ENCODE data around the gene ADH7. TPM values are rescaled to one million over a fixed set of nuclear protein-coding genes. Genes with fewer than 3 reads are reported as not detected.
A peak's percentile ranks its signal among the peaks of the same experiment; 100 is the strongest.
"Not testable (repeated sequence)": the region's sequence is repeated elsewhere in the genome, so short reads cannot be mapped to it uniquely, and the experiment has no call there.

ADH7 gene
- total and polyA plus RNA-seq, 9 donors: 0.38 TPM; not detected in 8

DNA sequence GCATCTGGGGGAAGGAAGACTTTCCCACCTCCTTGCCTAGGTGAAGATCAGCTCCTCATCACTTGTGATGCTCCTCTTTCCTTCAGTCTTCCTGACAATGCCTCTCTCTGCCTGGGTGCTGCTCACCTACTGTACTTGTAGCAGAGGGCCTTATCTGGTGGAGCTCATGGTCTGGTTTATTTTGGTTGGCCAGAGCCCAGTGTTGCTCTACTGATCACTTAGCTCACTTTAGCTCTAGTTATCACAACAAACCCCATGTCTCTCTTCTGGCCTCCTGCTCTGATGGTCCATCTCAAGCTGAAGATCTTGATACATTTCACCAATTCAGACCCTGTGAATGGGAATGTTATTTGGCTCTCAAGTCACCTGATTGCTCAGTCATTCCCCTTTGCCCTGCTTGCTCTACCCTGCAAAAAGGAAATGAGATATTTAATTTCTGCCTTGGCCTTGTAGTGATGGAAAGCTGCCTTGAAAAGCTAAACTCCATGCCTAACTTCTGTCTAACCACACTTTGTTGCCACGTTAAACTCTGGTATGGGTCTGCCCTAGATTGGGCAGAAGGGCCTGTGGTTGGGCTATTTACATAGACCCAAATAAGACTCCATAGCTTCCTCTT, 52.3 kb downstream of the ADH7 start:
- WGBS (ENCODE audit: insufficient coverage): 86% methylated on average over 1 of the region's 1 CpG
- Histone ChIP-seq H3K4me1 (ENCODE audit: control insufficient read depth, insufficient read depth, low read length) (peaks cover 9% of the 10 kb centered on the region), H3K36me3 (ENCODE audit: control insufficient read depth, insufficient read depth, low read length) (no peaks in the 10 kb centered on the region), H3K4me3 (ENCODE audit: low read length) (no peak overlapping the region), H3K9me3 (replicated peaks; ENCODE audit: control insufficient read depth, low read depth, low read length) (no peaks in the 10 kb centered on the region), H3K27me3 (ENCODE audit: control insufficient read depth, insufficient read depth, low read length) (no peaks in the 10 kb centered on the region), H3K27ac (ENCODE audit: low read length) (peak overlapping the region; percentile 77)
- no peak for DNase-seq

GRCh38 chr4:99381588-99382175, 53.5 kb downstream of the ADH7 start:
- no peak for DNase-seq
- Histone ChIP-seq H3K4me3 (ENCODE audit: low read length) (no peak overlapping the region), H3K4me1 (ENCODE audit: control insufficient read depth, insufficient read depth, low read length) (peaks cover 9% of the 10 kb centered on the region), H3K27ac (ENCODE audit: low read length) (no peak overlapping the region), H3K9me3 (replicated peaks; ENCODE audit: control insufficient read depth, low read depth, low read length) (no peaks in the 10 kb centered on the region), H3K27me3 (ENCODE audit: control insufficient read depth, insufficient read depth, low read length) (no peaks in the 10 kb centered on the region), H3K36me3 (ENCODE audit: control insufficient read depth, insufficient read depth, low read length) (no peaks in the 10 kb centered on the region)
- WGBS (ENCODE audit: insufficient coverage): no CpG with 5 or more reads among the region's 1 CpG

GRCh38 chr4:99379571-99379970, 55.6 kb downstream of the ADH7 start:
- peak; percentile 51 for DNase-seq
- Histone ChIP-seq H3K36me3 (ENCODE audit: control insufficient read depth, insufficient read depth, low read length) (no peaks in the 10 kb centered on the region), H3K27me3 (ENCODE audit: control insufficient read depth, insufficient read depth, low read length) (no peaks in the 10 kb centered on the region), H3K9me3 (replicated peaks; ENCODE audit: control insufficient read depth, low read depth, low read length) (peaks cover 3% of the 10 kb centered on the region), H3K4me1 (ENCODE audit: control insufficient read depth, insufficient read depth, low read length) (peaks cover 9% of the 10 kb centered on the region), H3K27ac (ENCODE audit: low read length) (no peak overlapping the region), H3K4me3 (ENCODE audit: low read length) (no peak overlapping the region)

GRCh38 chr4:99378876-99379275, 56.3 kb downstream of the ADH7 start:
- WGBS (ENCODE audit: insufficient coverage): 100% methylated on average over 1 of the region's 3 CpGs
- Histone ChIP-seq H3K9me3 (replicated peaks; ENCODE audit: control insufficient read depth, low read depth, low read length) (peaks cover 3% of the 10 kb centered on the region), H3K4me3 (ENCODE audit: low read length) (no peak overlapping the region), H3K27ac (ENCODE audit: low read length) (no peak overlapping the region), H3K36me3 (ENCODE audit: control insufficient read depth, insufficient read depth, low read length) (no peaks in the 10 kb centered on the region), H3K4me1 (ENCODE audit: control insufficient read depth, insufficient read depth, low read length) (peaks cover 9% of the 10 kb centered on the region), H3K27me3 (ENCODE audit: control insufficient read depth, insufficient read depth, low read length) (no peaks in the 10 kb centered on the region)
- no peak for DNase-seq

- peak; percentile 71 for DNase-seq
- not testable (repeated sequence) for H3K4me3 ChIP-seq (ENCODE audit: low read length); H3K27me3 ChIP-seq (ENCODE audit: control insufficient read depth, insufficient read depth, low read length); H3K4me1 ChIP-seq (ENCODE audit: control insufficient read depth, insufficient read depth, low read length); H3K9me3 ChIP-seq (replicated peaks; ENCODE audit: control insufficient read depth, low read depth, low read length); H3K27ac ChIP-seq (ENCODE audit: low read length); H3K36me3 ChIP-seq (ENCODE audit: control insufficient read depth, insufficient read depth, low read length)
- WGBS (ENCODE audit: insufficient coverage): no CpG with 5 or more reads among the region's 6 CpGs
Measured at GRCh38 chr4:99377341-99377740, 57.8 kb downstream of the ADH7 start.

DNA sequence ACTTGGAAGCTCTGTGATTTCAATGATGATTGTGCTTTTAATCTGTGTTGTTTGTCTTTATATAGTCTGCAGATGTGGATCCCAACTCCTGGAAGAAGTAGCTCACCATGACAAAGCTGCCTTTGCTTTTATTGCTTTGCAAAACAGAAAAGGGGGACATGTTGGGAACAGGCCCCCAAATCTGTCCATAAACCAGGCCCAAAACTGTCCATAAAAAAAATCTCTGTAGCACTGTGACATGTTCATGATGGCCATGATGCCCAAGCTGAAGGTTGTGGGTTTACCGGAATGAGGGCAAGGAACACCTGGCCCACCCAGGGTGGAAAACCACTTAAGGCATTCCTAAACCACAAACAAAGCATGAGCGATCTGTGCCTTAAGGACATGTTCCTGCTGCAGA, 62.7 kb downstream of the ADH7 start:
- not testable (repeated sequence) for H3K36me3 ChIP-seq (ENCODE audit: control insufficient read depth, insufficient read depth, low read length); DNase-seq; H3K27me3 ChIP-seq (ENCODE audit: control insufficient read depth, insufficient read depth, low read length); H3K27ac ChIP-seq (ENCODE audit: low read length); H3K4me1 ChIP-seq (ENCODE audit: control insufficient read depth, insufficient read depth, low read length); H3K4me3 ChIP-seq (ENCODE audit: low read length)
- peaks cover 12% of the 10 kb centered on the region for H3K9me3 ChIP-seq (replicated peaks; ENCODE audit: control insufficient read depth, low read depth, low read length)
- 100% methylated on average over 1 of the region's 2 CpGs for WGBS (ENCODE audit: insufficient coverage)

GRCh38 chr4:99367817-99368216, 67.3 kb downstream of the ADH7 start:
- H3K9me3 ChIP-seq (replicated peaks; ENCODE audit: control insufficient read depth, low read depth, low read length); H3K27ac ChIP-seq (ENCODE audit: low read length); DNase-seq; H3K4me3 ChIP-seq (ENCODE audit: low read length); H3K4me1 ChIP-seq (ENCODE audit: control insufficient read depth, insufficient read depth, low read length); H3K27me3 ChIP-seq (ENCODE audit: control insufficient read depth, insufficient read depth, low read length); H3K36me3 ChIP-seq (ENCODE audit: control insufficient read depth, insufficient read depth, low read length): not testable (repeated sequence)
- WGBS (ENCODE audit: insufficient coverage): no CpG with 5 or more reads among the region's 2 CpGs

DNA sequence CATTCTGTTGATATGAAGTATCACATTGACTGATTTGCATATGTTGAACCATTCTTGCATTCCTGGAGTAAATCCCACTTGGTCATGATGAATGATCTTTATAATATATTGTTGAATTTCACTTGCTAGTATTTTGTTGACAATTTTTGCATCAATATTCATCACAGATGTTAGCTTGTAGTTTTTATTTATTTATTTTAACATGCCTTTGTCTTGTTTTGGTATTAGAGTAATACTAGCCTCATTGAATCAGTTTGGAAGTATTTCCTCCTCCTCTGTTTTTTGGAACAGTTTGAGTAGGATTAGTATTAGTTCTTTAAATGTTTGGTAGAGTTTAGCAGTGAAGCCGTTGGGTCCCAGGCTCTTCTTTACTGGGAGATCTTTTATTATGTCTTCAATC, 68.7 kb downstream of the ADH7 start:
- H3K4me1 ChIP-seq (ENCODE audit: control insufficient read depth, insufficient read depth, low read length): no peaks in the 10 kb centered on the region
- no peaks in the 10 kb centered on the region for H3K27me3 ChIP-seq (ENCODE audit: control insufficient read depth, insufficient read depth, low read length)
- H3K4me3 ChIP-seq (ENCODE audit: low read length): no peak overlapping the region
- no peak overlapping the region for H3K27ac ChIP-seq (ENCODE audit: low read length)
- H3K36me3 ChIP-seq (ENCODE audit: control insufficient read depth, insufficient read depth, low read length): no peaks in the 10 kb centered on the region
- no CpG with 5 or more reads among the region's 1 CpG for whole genome bisulfite sequencing (ENCODE audit: insufficient coverage)
- peaks cover under 1% of the 10 kb centered on the region for H3K9me3 ChIP-seq (replicated peaks; ENCODE audit: control insufficient read depth, low read depth, low read length)
- DNase-seq: no peak

DNA sequence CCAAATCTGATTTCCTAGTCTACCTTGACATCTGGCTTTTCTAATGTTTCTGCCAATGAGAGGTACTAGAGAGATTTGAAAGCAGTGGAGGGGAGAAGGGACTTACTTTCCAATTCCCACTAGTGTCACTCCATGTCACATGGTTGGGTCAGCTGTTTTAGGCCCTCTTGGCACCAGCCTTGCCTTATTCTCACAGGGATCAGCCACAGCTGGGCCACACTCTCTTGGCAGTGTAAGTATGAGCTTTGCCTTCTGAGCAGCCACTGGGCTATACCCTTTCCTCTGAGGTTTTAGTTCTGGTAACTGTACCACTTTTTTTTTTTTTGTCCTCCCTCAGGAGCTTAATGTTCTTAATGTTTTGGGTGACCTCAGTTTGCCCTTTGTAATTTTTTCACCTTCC, 72.4 kb downstream of the ADH7 start:
- Histone ChIP-seq H3K4me1 (ENCODE audit: control insufficient read depth, insufficient read depth, low read length) (no peaks in the 10 kb centered on the region), H3K36me3 (ENCODE audit: control insufficient read depth, insufficient read depth, low read length) (no peaks in the 10 kb centered on the region), H3K4me3 (ENCODE audit: low read length) (no peak overlapping the region), H3K27ac (ENCODE audit: low read length) (no peak overlapping the region), H3K27me3 (ENCODE audit: control insufficient read depth, insufficient read depth, low read length) (no peaks in the 10 kb centered on the region), H3K9me3 (replicated peaks; ENCODE audit: control insufficient read depth, low read depth, low read length) (no peaks in the 10 kb centered on the region)
- DNase-seq: peak; percentile 33
